GM15510 (cell line): ENCODE measurements around the gene GRIK5.

Experiments
- POLR2A ChIP-seq: IDR thresholded peaks from 3 replicates; pipeline ENCODE4 v1.6.1; 2011; ENCODE audit warnings: borderline replicate concordance; ENCODE audit not compliant: insufficient read length; ENCODE audit errors: extremely low read depth

The GRIK5 gene

GRCh38 chr19:42048992-42049391 lies 21.0 kb downstream of the GRIK5 start:
- no peak for TF ChIP-seq POLR2A

GRCh38 chr19:42045575-42045974 lies 24.4 kb downstream of the GRIK5 start:
- TF ChIP-seq POLR2A = no peak

GRCh38 chr19:42042455-42043170 lies 27.4 kb downstream of the GRIK5 start:
- no peak for TF ChIP-seq POLR2A

GRCh38 chr19:42040031-42040430 lies 30.0 kb downstream of the GRIK5 start:
- TF ChIP-seq POLR2A = no peak

GRCh38 chr19:42038666-42039065 lies 31.3 kb downstream of the GRIK5 start:
- TF ChIP-seq POLR2A = no peak

GRCh38 chr19:42037649-42038048 lies 32.4 kb downstream of the GRIK5 start:
- no peak for TF ChIP-seq POLR2A

- TF ChIP-seq POLR2A = no peak
These were observed 36.6 kb downstream of the GRIK5 start for GRCh38 chr19:42033413-42033812.

GRCh38 chr19:42032431-42032830 lies 37.6 kb downstream of the GRIK5 start:
- no peak for TF ChIP-seq POLR2A

GRCh38 chr19:42030645-42031440 lies 39.2 kb downstream of the GRIK5 start:
- TF ChIP-seq POLR2A = no peak

- no peak for TF ChIP-seq POLR2A
These were observed 41.4 kb downstream of the GRIK5 start for GRCh38 chr19:42028304-42029216.

- no peak for TF ChIP-seq POLR2A
These were observed 45.3 kb downstream of the GRIK5 start for GRCh38 chr19:42024622-42025111.

GRCh38 chr19:42023943-42024260 lies 46.1 kb downstream of the GRIK5 start:
- TF ChIP-seq POLR2A = no peak

- TF ChIP-seq POLR2A = no peak
These were observed 46.7 kb downstream of the GRIK5 start for GRCh38 chr19:42023121-42023942.

- TF ChIP-seq POLR2A = no peak
These were observed 47.4 kb downstream of the GRIK5 start for GRCh38 chr19:42022616-42023015.
